Peyer's patch (tissue), 4 donors: ENCODE results near the gene HEPN1. TPM values are rescaled to one million over a fixed set of nuclear protein-coding genes. Genes with fewer than 3 reads are reported as not detected.

ENCODE experiments used
- DNase-seq, 3 donors: peaks; one replicate each; pipeline ENCODE4 v3.0.0-alpha.2; 2017 to 2019
- H3K27ac ChIP-seq, 4 donors: fragments of 200-600 bp; sonication (generic); one replicate each; pipeline ENCODE4 v1.5.1; 2016 to 2019
- H3K27me3 ChIP-seq, 2 donors: fragments of 200-600 bp; sonication (generic); one replicate each; pipeline ENCODE4 v1.5.1; 2019
- H3K36me3 ChIP-seq, 3 donors: fragments of 200-600 bp; sonication (generic); one replicate each; pipeline ENCODE4 v1.5.1; 2016 to 2019
- H3K4me1 ChIP-seq, 4 donors: fragments of 200-600 bp; sonication (generic); one replicate each; pipeline ENCODE4 v1.5.1; 2016 to 2019
- H3K4me3 ChIP-seq, 4 donors: fragments of 200-600 bp; sonication (generic); 1 replicate in 3 of 4; 2 replicates in 1 of 4; pipeline ENCODE4 v1.5.1; 2016 to 2019; ENCODE audit warnings: mild to moderate bottlenecking in 1 of 4
- H3K9me3 ChIP-seq, 4 donors: fragments of 200-600 bp; sonication (generic); one replicate each; pipeline ENCODE4 v1.5.1; 2016 to 2019; ENCODE audit warnings: mild to moderate bottlenecking in 1 of 4
- CTCF ChIP-seq, 6 experiments: fragments of 450-650 bp in 4 of 6; fragments of 200-600 bp in 2 of 6; sonication (generic) in 1 of 6; IDR thresholded peaks; one replicate each; pipeline ENCODE4 v1.5.1; 2017 to 2019; ENCODE audit warnings: antibody characterized with exemption in 6 of 6, mild to moderate bottlenecking in 3 of 6, moderate library complexity in 1 of 6
- POLR2A ChIP-seq, 2 donors: fragments of 450-650 bp; IDR thresholded peaks; one replicate each; pipeline ENCODE4 v1.5.1; 2017; ENCODE audit warnings: antibody characterized with exemption in 2 of 2, mild to moderate bottlenecking in 2 of 2, moderate library complexity in 2 of 2
- total RNA-seq, 4 donors: library from RNA; depleted of rRNA; stranded (reverse); fragments of >200 nt; gene quantifications; one replicate each; pipeline ENCODE4 v1.1.0, GENCODE V29; 2016

Gene HEPN1
- total RNA-seq, 4 donors from 2014 or later, result not detected

GRCh38 chr11:124891373-124891861, 27.6 kb upstream of the HEPN1 start:
- TF ChIP-seq CTCF (IDR thresholded peaks at IDR 0.05), result no peak
- no peak for TF ChIP-seq POLR2A (IDR thresholded peaks at IDR 0.05)
- H3K27me3 ChIP-seq, result no peaks in the 10 kb centered on the region
- no peak overlapping the region for H3K27ac ChIP-seq
- H3K9me3 ChIP-seq, result no peaks in the 10 kb centered on the region
- no peaks in the 10 kb centered on the region for H3K4me1 ChIP-seq
- no peaks in the 10 kb centered on the region for H3K36me3 ChIP-seq
- peak in 1 of 3 donors; percentile 8 for DNase-seq
- no peak overlapping the region for H3K4me3 ChIP-seq

- Histone ChIP-seq H3K4me1 (no peaks in the 10 kb centered on the region), H3K4me3 (no peak overlapping the region), H3K27ac (no peak overlapping the region), H3K27me3 (no peaks in the 10 kb centered on the region), H3K36me3 (no peaks in the 10 kb centered on the region), H3K9me3 (no peaks in the 10 kb centered on the region)
- no peak for DNase-seq
- no peak for TF ChIP-seq POLR2A (IDR thresholded peaks at IDR 0.05)
- no peak for TF ChIP-seq CTCF (IDR thresholded peaks at IDR 0.05)
These were observed 26.9 kb upstream of the HEPN1 start for GRCh38 chr11:124892146-124892545.

GRCh38 chr11:124892750-124893454, 26.1 kb upstream of the HEPN1 start:
- Histone ChIP-seq H3K4me3 (no peak overlapping the region), H3K36me3 (no peaks in the 10 kb centered on the region), H3K9me3 (no peaks in the 10 kb centered on the region), H3K4me1 (no peaks in the 10 kb centered on the region), H3K27ac (no peak overlapping the region), H3K27me3 (no peaks in the 10 kb centered on the region)
- no peak for DNase-seq
- no peak for TF ChIP-seq CTCF (IDR thresholded peaks at IDR 0.05)
- TF ChIP-seq POLR2A (IDR thresholded peaks at IDR 0.05), result no peak

GRCh38 chr11:124893781-124894401, 25.2 kb upstream of the HEPN1 start:
- Histone ChIP-seq H3K27me3 (no peaks in the 10 kb centered on the region), H3K9me3 (no peaks in the 10 kb centered on the region), H3K4me1 (no peaks in the 10 kb centered on the region), H3K36me3 (no peaks in the 10 kb centered on the region), H3K27ac (no peak overlapping the region), H3K4me3 (no peak overlapping the region)
- DNase-seq, result no peak
- no peak for TF ChIP-seq POLR2A (IDR thresholded peaks at IDR 0.05)
- no peak for TF ChIP-seq CTCF (IDR thresholded peaks at IDR 0.05)

GRCh38 chr11:124894606-124895430, 24.2 kb upstream of the HEPN1 start:
- Histone ChIP-seq H3K27me3 (no peaks in the 10 kb centered on the region), H3K4me3 (no peak overlapping the region), H3K36me3 (no peaks in the 10 kb centered on the region), H3K27ac (peak overlapping the region in 1 of 4 donors; percentile 8), H3K9me3 (no peaks in the 10 kb centered on the region), H3K4me1 (no peaks in the 10 kb centered on the region)
- TF ChIP-seq POLR2A (IDR thresholded peaks at IDR 0.05) (no peak), CTCF (IDR thresholded peaks at IDR 0.05) (no peak)
- DNase-seq, result no peak
